Activated naive CD4-positive, alpha-beta T cell treated with anti-CD3 and anti-CD28 coated beads, Interleukin-2, amount 50 U/mL, for 72 hours (primary cell): Measurements from ENCODE around the gene CGB2. TPM values are rescaled to one million over a fixed set of nuclear protein-coding genes. Genes with fewer than 3 reads are reported as not detected.
"Not testable (repeated sequence)": the region's sequence is repeated elsewhere in the genome, so short reads cannot be mapped to it uniquely, and the experiment has no call there.

Experiments
- ATAC-seq, 2 donors: fragments of 150-1000 bp; cut with Tn5 transposase; 2 replicates each; pipeline ENCODE4 v1.10.0; 2021; ENCODE audit warnings: mild to moderate bottlenecking in 2 of 2, moderate library complexity in 2 of 2
- DNase-seq, 2 donors: peaks; one replicate each; pipeline ENCODE4 v3.0.0; 2021 to 2022; ENCODE audit warnings: low spot score in 2 of 2
- H3K27ac Mint-ChIP-seq, 2 donors: one replicate each; pipeline ENCODE4 v1.8.0; 2022; ENCODE audit warnings: mild to moderate bottlenecking in 2 of 2, mixed read lengths in 2 of 2
- H3K36me3 Mint-ChIP-seq, 2 donors: one replicate each; pipeline ENCODE4 v1.8.0; 2022; ENCODE audit warnings: mixed read lengths in 2 of 2
- H3K9me3 Mint-ChIP-seq, 2 donors: one replicate each; pipeline ENCODE4 v1.8.0; 2022; ENCODE audit warnings: mixed read lengths in 2 of 2
- total RNA-seq, 2 donors: library from RNA; stranded (reverse); gene quantifications; one replicate each; pipeline ENCODE4 v1.2.3, GENCODE V29; 2022

CGB2 gene
- total RNA-seq, 2 donors from 2014 or later: not detected

GRCh38 chr19:49071860-49072547 is 40.3 kb downstream of the CGB2 start:
- no peak for ATAC-seq
- peaks cover 0 to 8% of the 10 kb centered on the region in 2 donors for H3K9me3 Mint-ChIP-seq
- no peak for DNase-seq

GRCh38 chr19:49073514-49074378 is 42.1 kb downstream of the CGB2 start:
- no peak for ATAC-seq
- DNase-seq: no peak
- no peak overlapping the region for H3K27ac Mint-ChIP-seq

More at GRCh38 chr19:49071860-49072547, 40.3 kb downstream of the CGB2 start:
- H3K27ac Mint-ChIP-seq: no peak overlapping the region
- H3K36me3 Mint-ChIP-seq: peaks cover 10 to 22% of the 10 kb centered on the region in 2 donors

GRCh38 chr19:49074869-49075268 is 43.2 kb downstream of the CGB2 start:
- H3K9me3 Mint-ChIP-seq, H3K27ac Mint-ChIP-seq, ATAC-seq, DNase-seq: not testable (repeated sequence)
- peaks cover 10 to 16% of the 10 kb centered on the region in 2 donors for H3K36me3 Mint-ChIP-seq

More at GRCh38 chr19:49073514-49074378, 42.1 kb downstream of the CGB2 start:
- Mint-ChIP-seq H3K36me3 (peaks cover 10 to 22% of the 10 kb centered on the region in 2 donors), H3K9me3 (peaks cover 0 to 8% of the 10 kb centered on the region in 2 donors)

DNA sequence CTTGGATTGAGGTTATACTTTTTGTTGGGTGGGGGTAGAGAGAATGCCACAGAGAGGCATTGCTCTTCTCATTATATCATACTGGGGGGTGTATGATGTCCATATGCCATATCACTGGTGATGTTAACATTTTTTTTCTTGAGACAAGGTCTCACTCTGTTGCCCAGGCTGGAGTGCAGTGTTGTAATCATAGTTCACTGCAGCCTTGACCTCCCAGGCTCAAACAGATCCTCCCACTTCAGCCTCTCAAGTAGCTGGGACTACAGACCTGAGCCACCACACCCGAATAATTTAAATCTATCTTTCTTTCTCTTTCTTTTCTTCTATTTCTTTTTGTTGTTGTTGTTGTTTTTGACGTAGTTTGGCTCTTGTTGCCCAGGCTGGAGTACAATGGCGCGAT is 48.7 kb downstream of the CGB2 start:
- H3K27ac Mint-ChIP-seq: no peak overlapping the region
- no peaks in the 10 kb centered on the region for H3K9me3 Mint-ChIP-seq
- DNase-seq (no peak), ATAC-seq (no peak)
- peaks cover 0 to 4% of the 10 kb centered on the region in 2 donors for H3K36me3 Mint-ChIP-seq

- H3K36me3 Mint-ChIP-seq: peaks cover 6 to 13% of the 10 kb centered on the region in 2 donors
These were observed 49.6 kb downstream of the CGB2 start for GRCh38 chr19:49081273-49081672.

More at GRCh38 chr19:49081273-49081672, 49.6 kb downstream of the CGB2 start:
- ATAC-seq (no peak), DNase-seq (no peak)
- no peaks in the 10 kb centered on the region for H3K9me3 Mint-ChIP-seq
- H3K27ac Mint-ChIP-seq: no peak overlapping the region

Other genes starting within 250 kb of the CGB2 start
- gene BCAT2, start 220.9 kb upstream of the CGB2 start, total RNA-seq: 10 to 100 TPM; 33.9 to 72.1 TPM
- 1 to 10 TPM; 1.3 to 1.7 TPM for gene HSD17B14, start 195.4 kb upstream of the CGB2 start, total RNA-seq
- gene PLEKHA4, start 163.3 kb upstream of the CGB2 start, total RNA-seq: 10 to 100 TPM in 1 of 2 donors, 1 to 10 TPM in 1; 9.1 to 20.3 TPM
- 100 to 1,000 TPM in 1 of 2 donors, 10 to 100 TPM in 1; 93.1 to 133 TPM for gene PPP1R15A, start 159.5 kb upstream of the CGB2 start, total RNA-seq
- 1 to 10 TPM in 1 of 2 donors, under 1 TPM in 1; 0.52 to 1.1 TPM for gene TULP2, start 133.1 kb upstream of the CGB2 start, total RNA-seq
- gene NUCB1, start 131.6 kb upstream of the CGB2 start, total RNA-seq: 100 to 1,000 TPM; 191 to 254 TPM
- 1 to 10 TPM; 2.2 to 7.4 TPM for gene DHDH, start 98.2 kb upstream of the CGB2 start, total RNA-seq
- 100 to 1,000 TPM; 191 to 711 TPM for gene BAX, start 77.0 kb upstream of the CGB2 start, total RNA-seq
- gene FTL, start 66.6 kb upstream of the CGB2 start, total RNA-seq: 1,000 to 10,000 TPM; 1,148 to 2,898 TPM
- gene GYS1, start 38.6 kb upstream of the CGB2 start, total RNA-seq: 100 to 1,000 TPM in 1 of 2 donors, 10 to 100 TPM in 1; 44.8 to 104 TPM
- gene RUVBL2, start 38.0 kb upstream of the CGB2 start, total RNA-seq: 100 to 1,000 TPM; 135 to 160 TPM
- gene LHB, start 14.8 kb upstream of the CGB2 start, total RNA-seq: not detected
- not detected for gene CGB3, start 7.6 kb upstream of the CGB2 start, total RNA-seq
- not detected for gene CGB1, start 5.0 kb downstream of the CGB2 start, total RNA-seq
- gene CGB5, start 12.0 kb downstream of the CGB2 start, total RNA-seq: not detected
- not detected for gene CGB8, start 17.2 kb downstream of the CGB2 start, total RNA-seq
- not detected for gene CGB7, start 25.9 kb downstream of the CGB2 start, total RNA-seq
- gene NTF4, start 32.9 kb downstream of the CGB2 start, total RNA-seq: not detected
- not detected for gene KCNA7, start 40.8 kb downstream of the CGB2 start, total RNA-seq
- gene SNRNP70, start 53.6 kb downstream of the CGB2 start, total RNA-seq: 100 to 1,000 TPM; 127 to 233 TPM
- 10 to 100 TPM in 1 of 2 donors, 1 to 10 TPM in 1; 1.9 to 12.4 TPM for gene LIN7B, start 82.5 kb downstream of the CGB2 start, total RNA-seq
- gene C19orf73, start 87.3 kb downstream of the CGB2 start, total RNA-seq: 1 to 10 TPM; 1.1 TPM
- 10 to 100 TPM; 10.3 to 11.3 TPM for gene PPFIA3, start 87.7 kb downstream of the CGB2 start, total RNA-seq
- gene HRC, start 123.5 kb downstream of the CGB2 start, total RNA-seq: not detected
- under 1 TPM; 0.23 to 0.58 TPM for gene TRPM4, start 125.9 kb downstream of the CGB2 start, total RNA-seq